ENCODE measurements around the gene GALNT16.
"Not testable (repeated sequence)": the region's sequence is repeated elsewhere in the genome, so short reads cannot be mapped to it uniquely, and the experiment has no call there.

The GALNT16 gene

GRCh38 chr14:69288011-69288771, 28.2 kb downstream of the GALNT16 start:
- in situ Hi-C loops (cut with MboI; ENCODE audit: low sequenced_read_pairs, unreplicated experiment) = no loop called here
- DNase-seq (ENCODE audit: low spot score) = no peak
- TF ChIP-seq CTCF (IDR thresholded peaks at IDR 0.05; ENCODE audit: borderline replicate concordance, control extremely low read depth, extremely low read depth, insufficient read depth, missing control alignments) = no peak

GRCh38 chr14:69288956-69289705, 29.2 kb downstream of the GALNT16 start:
- in situ Hi-C loops (cut with MboI; ENCODE audit: low sequenced_read_pairs, unreplicated experiment) = no loop called here
- no peak for DNase-seq (ENCODE audit: low spot score)
- no peak for TF ChIP-seq CTCF (IDR thresholded peaks at IDR 0.05; ENCODE audit: borderline replicate concordance, control extremely low read depth, extremely low read depth, insufficient read depth, missing control alignments)

- TF ChIP-seq CTCF (IDR thresholded peaks at IDR 0.05; ENCODE audit: borderline replicate concordance, control extremely low read depth, extremely low read depth, insufficient read depth, missing control alignments) = no peak
- in situ Hi-C loops (cut with MboI; ENCODE audit: low sequenced_read_pairs, unreplicated experiment) = no loop called here
- no peak for DNase-seq (ENCODE audit: low spot score)
These were observed 30.0 kb downstream of the GALNT16 start for GRCh38 chr14:69289811-69290520.

- DNase-seq (ENCODE audit: low spot score); in situ Hi-C loops (cut with MboI; ENCODE audit: low sequenced_read_pairs, unreplicated experiment): not testable (repeated sequence)
These were observed 30.9 kb downstream of the GALNT16 start for GRCh38 chr14:69290881-69291280.

GRCh38 chr14:69291396-69291795, 31.4 kb downstream of the GALNT16 start:
- in situ Hi-C loops (cut with MboI; ENCODE audit: low sequenced_read_pairs, unreplicated experiment) = no loop called here
- no peak for TF ChIP-seq CTCF (IDR thresholded peaks at IDR 0.05; ENCODE audit: borderline replicate concordance, control extremely low read depth, extremely low read depth, insufficient read depth, missing control alignments)
- DNase-seq (ENCODE audit: low spot score) = no peak

GRCh38 chr14:69291891-69292561, 32.1 kb downstream of the GALNT16 start:
- in situ Hi-C loops (cut with MboI; ENCODE audit: low sequenced_read_pairs, unreplicated experiment) = no loop called here
- no peak for DNase-seq (ENCODE audit: low spot score)
- TF ChIP-seq CTCF (IDR thresholded peaks at IDR 0.05; ENCODE audit: borderline replicate concordance, control extremely low read depth, extremely low read depth, insufficient read depth, missing control alignments) = no peak
